Effector memory CD8-positive, alpha-beta T cell (primary cell): ENCODE data around the gene VHLL.
"Not testable (repeated sequence)": the region's sequence is repeated elsewhere in the genome, so short reads cannot be mapped to it uniquely, and the experiment has no call there.

Source experiments
- ATAC-seq: fragments of 150-1000 bp; cut with Tn5 transposase; replicated peaks from 2 replicates; pipeline ENCODE4 v1.10.0; 2021; ENCODE audit warnings: mild to moderate bottlenecking, moderate library complexity
- DNase-seq, 3 experiments: peaks; one replicate each; pipeline ENCODE4 v3.0.0; 2021
- H3K27ac Mint-ChIP-seq, 2 donors: one replicate each; pipeline ENCODE4 v1.8.0; 2022; ENCODE audit warnings: mild to moderate bottlenecking in 2 of 2, mixed read lengths in 2 of 2, moderate library complexity in 2 of 2
- H3K27me3 Mint-ChIP-seq, 2 donors: one replicate each; pipeline ENCODE4 v1.8.0; 2022; ENCODE audit warnings: mixed read lengths in 2 of 2
- H3K36me3 Mint-ChIP-seq: one replicate; pipeline ENCODE4 v1.8.0; 2022; ENCODE audit warnings: mild to moderate bottlenecking, moderate library complexity, mixed read lengths; ENCODE audit not compliant: insufficient read depth
- H3K4me1 Mint-ChIP-seq, 2 donors: one replicate each; pipeline ENCODE4 v1.8.0; 2022; ENCODE audit warnings: low read depth in 2 of 2, mixed read lengths in 2 of 2
- H3K4me3 Mint-ChIP-seq, 2 donors: one replicate each; pipeline ENCODE4 v1.8.0; 2022; ENCODE audit warnings: mild to moderate bottlenecking in 2 of 2, mixed read lengths in 2 of 2, moderate library complexity in 2 of 2
- H3K9me3 Mint-ChIP-seq, 2 donors: one replicate each; pipeline ENCODE4 v1.8.0; 2022; ENCODE audit warnings: mixed read lengths in 2 of 2
- total RNA-seq, 9 experiments: gene quantifications; one replicate each; lab custom pipeline; 2026; lab: John Stamatoyannopoulos, UW

The VHLL gene
- 0 to 0.39 (median 0) reads per million in 9 experiments for total RNA-seq

DNA sequence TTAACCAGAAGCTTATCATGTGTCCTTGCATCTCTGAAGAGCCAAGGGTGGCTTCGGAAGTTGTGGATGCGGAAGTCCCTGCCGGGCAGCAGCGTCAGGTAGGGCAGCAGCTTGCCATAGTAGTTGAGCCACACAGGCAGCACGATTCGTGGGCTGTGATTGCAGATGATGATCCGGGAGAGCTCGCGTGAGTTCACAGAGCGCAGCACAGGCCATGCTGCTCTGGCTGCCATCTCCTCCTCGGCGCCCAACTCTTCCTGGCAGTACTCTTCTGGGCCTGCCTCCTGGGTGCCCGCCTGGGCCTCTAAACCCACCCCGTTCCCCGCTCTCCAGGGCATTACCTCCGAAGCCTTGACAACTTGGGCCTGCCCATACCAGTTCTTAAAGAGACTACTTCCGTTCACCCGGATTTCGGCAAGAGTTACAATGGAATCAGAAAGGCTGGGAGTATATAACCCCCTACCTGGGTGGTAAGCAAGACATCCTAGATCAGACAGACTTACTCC, at the start of gene VHLL:
VHLL (minus strand) TSS at position 456 of the 506 bp plus-strand sequence; CDS start at position 338, 118 bp downstream.
- Mint-ChIP-seq H3K4me1 (peaks cover 12% of the 10 kb centered on the region in 2 donors), H3K4me3 (no peak within 1 kb of the TSS), H3K9me3 (no peaks in the 10 kb centered on the region), H3K27ac (no peak within 1 kb of the TSS), H3K36me3 (peaks cover 7% of the 10 kb centered on the region), H3K27me3 (no peaks in the 10 kb centered on the region)
- ATAC-seq (no peak), DNase-seq (no peak)

DNA sequence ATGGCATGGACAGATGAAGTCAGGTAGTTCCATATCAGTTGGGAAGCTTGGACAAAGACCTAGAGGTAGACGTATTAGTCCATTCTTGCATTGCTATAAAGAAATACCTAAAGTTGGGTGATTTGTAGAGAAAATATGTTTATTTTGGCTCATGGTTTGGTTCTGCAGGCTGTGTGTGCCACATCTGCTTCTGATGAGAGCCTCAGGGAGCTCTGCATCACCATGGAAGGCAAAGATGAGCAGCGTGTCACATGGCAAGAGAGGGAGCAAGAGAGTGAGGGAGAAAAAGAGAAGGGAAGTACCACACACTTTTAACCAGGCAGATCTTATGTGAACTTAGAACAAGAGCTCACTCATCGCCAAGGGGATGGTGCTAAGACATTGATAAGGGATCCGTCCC, 48.2 kb upstream of the VHLL start:
- no peaks in the 10 kb centered on the region for H3K36me3 Mint-ChIP-seq
- no peaks in the 10 kb centered on the region for H3K4me1 Mint-ChIP-seq
- DNase-seq: no peak
- peaks cover 11 to 37% of the 10 kb centered on the region in 2 donors for H3K27me3 Mint-ChIP-seq
- no peak for ATAC-seq
- no peak overlapping the region for H3K4me3 Mint-ChIP-seq
- no peak overlapping the region for H3K27ac Mint-ChIP-seq
- no peaks in the 10 kb centered on the region for H3K9me3 Mint-ChIP-seq

DNA sequence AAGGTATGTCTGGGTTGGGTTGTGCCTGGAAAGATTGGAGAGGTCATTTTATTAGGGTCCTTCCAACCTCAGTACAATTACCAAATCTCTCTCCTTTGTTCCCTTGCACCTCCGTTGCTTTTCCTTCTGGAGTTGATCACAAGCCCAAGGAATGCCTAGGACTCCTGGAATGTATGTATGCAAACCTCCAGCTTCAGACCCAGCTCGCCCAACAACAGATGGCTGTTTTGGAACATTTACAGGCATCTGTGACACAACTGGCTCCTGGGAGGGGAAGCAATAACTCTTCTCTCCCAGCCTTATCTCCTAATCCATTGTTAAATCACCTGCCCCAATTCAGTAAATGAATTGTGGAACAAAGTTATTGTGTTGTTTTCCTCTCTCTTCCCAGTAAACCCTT, 47.5 kb upstream of the VHLL start:
- ATAC-seq: no peak
- no peak for DNase-seq
- H3K27ac Mint-ChIP-seq: no peak overlapping the region
- no peaks in the 10 kb centered on the region for H3K36me3 Mint-ChIP-seq
- peaks cover 11 to 37% of the 10 kb centered on the region in 2 donors for H3K27me3 Mint-ChIP-seq
- H3K4me3 Mint-ChIP-seq: no peak overlapping the region
- no peaks in the 10 kb centered on the region for H3K9me3 Mint-ChIP-seq
- H3K4me1 Mint-ChIP-seq: no peaks in the 10 kb centered on the region

DNA sequence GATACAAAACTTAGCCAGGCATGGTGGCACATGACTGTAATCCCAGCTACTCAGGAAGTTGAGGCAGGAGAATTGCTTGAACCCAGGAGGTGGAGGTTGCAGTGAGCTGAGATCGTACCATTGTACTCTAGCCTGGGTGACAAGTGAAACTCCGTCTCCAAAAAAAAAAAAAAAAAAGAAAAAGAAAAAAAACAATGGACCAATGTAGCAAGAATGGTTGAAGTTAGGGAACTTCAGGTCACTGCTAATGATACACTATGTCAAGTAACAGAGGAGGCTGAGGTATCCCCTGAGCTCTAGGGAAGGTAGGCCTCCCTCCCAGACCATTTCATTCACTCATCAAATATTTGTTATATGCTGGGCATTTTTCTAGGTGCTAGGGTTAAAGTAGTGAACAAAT, 46.9 kb upstream of the VHLL start:
- H3K4me1 Mint-ChIP-seq, H3K9me3 Mint-ChIP-seq, DNase-seq, H3K4me3 Mint-ChIP-seq, ATAC-seq, H3K27ac Mint-ChIP-seq, H3K36me3 Mint-ChIP-seq: not testable (repeated sequence)
- peaks cover 11 to 37% of the 10 kb centered on the region in 2 donors for H3K27me3 Mint-ChIP-seq

DNA sequence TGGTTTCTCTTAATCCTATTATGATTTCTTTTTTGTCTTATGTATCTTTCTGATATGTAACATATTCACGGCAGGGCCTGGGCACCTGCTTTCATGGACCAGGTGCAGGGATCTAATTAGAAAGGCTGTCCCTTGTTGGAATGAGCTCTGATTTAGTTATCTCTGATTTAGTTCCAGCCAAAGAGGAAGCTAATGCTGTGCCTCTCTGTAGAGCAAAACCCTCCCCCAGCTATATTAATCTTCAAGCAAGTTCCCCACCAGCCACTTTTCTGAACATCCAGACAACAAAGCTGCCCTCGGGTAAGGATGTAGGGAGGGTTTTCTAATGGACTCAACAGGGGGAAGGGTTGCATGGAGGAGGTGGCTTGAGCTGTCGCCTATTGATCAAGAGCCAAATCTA, 45.3 kb upstream of the VHLL start:
- H3K4me3 Mint-ChIP-seq: no peak overlapping the region
- DNase-seq (no peak), ATAC-seq (no peak)
- H3K27me3 Mint-ChIP-seq: peaks cover 11 to 31% of the 10 kb centered on the region in 2 donors
- H3K4me1 Mint-ChIP-seq: no peaks in the 10 kb centered on the region
- H3K36me3 Mint-ChIP-seq: no peaks in the 10 kb centered on the region
- H3K27ac Mint-ChIP-seq: no peak overlapping the region
- H3K9me3 Mint-ChIP-seq: no peaks in the 10 kb centered on the region

DNA sequence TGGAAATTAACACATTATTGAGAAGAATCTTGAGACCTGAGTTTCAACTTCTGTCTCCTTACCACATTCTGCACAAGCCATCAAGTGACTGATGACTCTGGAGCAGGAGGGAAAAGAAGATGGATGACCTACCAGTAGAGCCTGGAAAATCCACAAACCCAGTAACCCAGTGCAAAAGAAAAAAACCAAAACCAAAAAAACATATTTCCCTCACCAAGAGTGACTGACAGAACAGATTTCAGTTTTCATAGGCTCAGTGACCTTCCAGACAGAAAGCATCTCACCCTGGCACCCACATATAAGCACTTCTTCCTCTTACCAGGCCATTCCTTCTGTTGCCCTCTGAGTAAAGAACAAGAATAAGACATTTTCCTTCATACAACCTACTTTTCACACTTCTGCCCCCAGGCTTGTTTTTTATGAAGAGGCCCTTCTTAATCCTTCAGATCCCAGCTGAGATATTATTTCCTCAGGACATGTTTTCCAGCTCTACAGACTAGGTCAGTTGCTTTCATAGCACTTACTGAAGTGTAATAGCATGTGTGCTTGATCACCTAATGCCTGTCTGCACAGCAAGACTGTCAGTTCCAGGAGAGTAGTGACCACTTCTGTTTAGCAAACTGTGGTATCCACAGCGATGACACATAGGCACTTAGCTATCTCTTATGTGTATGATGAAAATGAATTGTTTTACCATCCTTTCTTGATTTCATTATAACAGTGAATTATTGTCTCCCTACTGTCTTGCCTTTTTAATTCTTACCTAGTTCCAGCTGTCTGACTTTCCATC, 43.3 kb upstream of the VHLL start:
- Mint-ChIP-seq H3K9me3 (no peaks in the 10 kb centered on the region), H3K27me3 (peaks cover 9 to 28% of the 10 kb centered on the region in 2 donors), H3K36me3 (peaks cover 11% of the 10 kb centered on the region), H3K4me3 (no peak overlapping the region), H3K27ac (no peak overlapping the region), H3K4me1 (peaks cover 3 to 12% of the 10 kb centered on the region in 2 donors)
- ATAC-seq: no peak
- no peak for DNase-seq

DNA sequence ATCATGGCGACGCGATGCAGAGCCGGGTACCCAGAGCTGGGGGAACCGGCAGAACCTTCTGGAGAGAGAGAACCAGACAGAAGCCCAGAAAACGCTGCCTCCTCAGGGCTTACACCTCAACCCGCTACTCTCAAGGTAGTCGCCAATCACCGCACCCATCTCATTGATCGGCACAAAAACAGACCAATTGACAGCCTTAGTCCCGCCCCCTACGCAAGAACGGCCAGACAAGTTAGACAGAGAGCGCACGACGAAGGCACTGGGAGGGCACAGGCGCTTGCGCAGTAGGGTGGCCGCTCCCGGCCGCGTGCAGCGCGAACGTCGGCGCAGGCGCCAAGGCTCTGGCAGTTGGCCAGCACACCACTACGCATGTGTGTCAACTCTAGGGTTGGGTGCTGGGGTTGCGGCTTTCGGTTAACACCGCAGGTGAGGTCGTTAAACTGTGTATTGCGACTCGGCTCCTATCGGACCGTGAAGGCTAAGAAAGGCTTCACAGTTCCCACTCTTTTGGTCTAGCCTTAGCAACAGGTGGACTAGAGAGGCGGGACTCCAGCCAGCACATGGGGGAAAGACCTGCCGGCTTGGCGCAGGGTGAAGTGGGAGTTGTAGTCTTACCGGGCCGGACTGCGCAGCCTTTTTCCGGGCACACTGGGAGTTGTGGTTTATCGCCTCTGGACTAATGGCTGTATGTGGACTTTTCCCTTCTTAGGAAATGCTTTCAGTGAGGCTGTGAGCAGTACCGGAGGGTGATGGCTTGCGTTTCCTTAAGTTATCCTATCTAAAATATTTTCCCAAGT, 39.3 kb upstream of the VHLL start, which contains the start of the genes CCT3 and TSACC:
CCT3 (minus strand) TSS at position 113 of the 797 bp plus-strand sequence; CDS start at position 5, 108 bp downstream.
TSACC (plus strand) TSS at position 347 of the 797 bp plus-strand sequence. CDS start 1,232 bp downstream, outside the sequence.
- no peaks in the 10 kb centered on the region for H3K27me3 Mint-ChIP-seq
- peak within 1 kb of the TSS; percentile 90 to 93 for H3K27ac Mint-ChIP-seq
- ATAC-seq (peak; percentile 91), DNase-seq (peak; percentile 99 to 100 (median 99))
- peaks cover 28 to 30% of the 10 kb centered on the region in 2 donors for H3K4me1 Mint-ChIP-seq
- H3K4me3 Mint-ChIP-seq: peak within 1 kb of the TSS; percentile 93 to 95
- H3K9me3 Mint-ChIP-seq: no peaks in the 10 kb centered on the region
- peaks cover 28% of the 10 kb centered on the region for H3K36me3 Mint-ChIP-seq

DNA sequence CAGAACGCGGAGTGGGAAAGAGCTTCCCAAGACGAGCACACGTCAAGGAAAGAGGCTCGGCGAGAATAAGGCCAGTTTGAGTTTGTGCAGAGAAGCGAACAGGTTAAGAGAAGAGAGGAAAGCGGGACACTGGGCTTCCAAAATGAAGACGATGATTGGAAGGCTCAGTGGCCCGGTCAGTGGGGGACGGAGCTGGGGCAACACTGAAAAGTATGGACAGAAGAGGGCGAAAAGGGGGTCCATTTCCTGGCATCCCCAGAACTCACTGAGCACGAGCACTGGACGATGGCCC, 38.7 kb upstream of the VHLL start:
- Mint-ChIP-seq H3K36me3 (peaks cover 34% of the 10 kb centered on the region), H3K9me3 (no peaks in the 10 kb centered on the region), H3K4me1 (peaks cover 28 to 30% of the 10 kb centered on the region in 2 donors), H3K4me3 (peak overlapping the region; percentile 93 to 95), H3K27ac (peak overlapping the region; percentile 90 to 93), H3K27me3 (no peaks in the 10 kb centered on the region)
- ATAC-seq: no peak
- DNase-seq: no peak

DNA sequence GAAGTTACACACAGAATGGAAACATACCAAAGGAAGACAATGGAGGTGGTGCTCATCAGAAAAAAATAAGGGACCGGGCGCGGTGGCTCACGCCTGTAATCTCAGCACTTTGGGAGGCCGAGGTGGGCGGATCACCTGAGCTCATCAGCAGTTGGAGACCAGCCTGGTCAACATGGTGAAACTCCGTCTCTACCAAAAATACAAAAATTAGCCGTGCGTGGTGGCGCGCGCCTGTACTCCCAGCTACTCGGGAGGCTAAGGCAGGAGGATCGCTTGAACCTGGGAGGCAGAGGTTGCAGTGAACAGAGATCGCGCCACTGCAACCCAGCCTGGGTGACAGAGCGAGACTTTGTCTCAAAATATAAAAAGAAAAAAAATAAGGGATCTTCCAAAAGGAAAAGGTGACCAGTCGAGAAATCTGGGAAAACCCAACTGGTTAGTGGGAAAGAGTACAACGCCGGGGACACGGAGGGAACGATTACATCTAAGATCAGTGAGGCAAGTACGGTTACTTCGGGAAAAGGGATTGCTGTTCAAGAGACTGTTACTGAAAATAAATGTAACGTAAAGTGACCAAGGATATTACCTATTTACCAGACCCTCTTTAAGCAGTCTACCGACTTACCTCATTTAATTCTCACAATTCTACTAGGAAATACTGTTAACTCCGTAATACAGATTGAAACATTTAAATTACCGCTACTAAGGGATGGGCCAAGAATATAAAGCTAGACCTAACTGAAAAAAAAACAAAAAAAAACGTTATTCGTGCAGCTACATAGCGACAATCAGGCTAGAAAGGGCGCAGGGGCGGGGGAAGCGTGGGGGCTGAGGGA, 38.2 kb upstream of the VHLL start:
- peaks cover 39% of the 10 kb centered on the region for H3K36me3 Mint-ChIP-seq
- DNase-seq (no peak), ATAC-seq (no peak)
- no peaks in the 10 kb centered on the region for H3K9me3 Mint-ChIP-seq
- peaks cover 28 to 30% of the 10 kb centered on the region in 2 donors for H3K4me1 Mint-ChIP-seq
- H3K27me3 Mint-ChIP-seq: no peaks in the 10 kb centered on the region
- peak overlapping the region; percentile 93 to 95 for H3K4me3 Mint-ChIP-seq
- peak overlapping the region; percentile 90 to 93 for H3K27ac Mint-ChIP-seq

DNA sequence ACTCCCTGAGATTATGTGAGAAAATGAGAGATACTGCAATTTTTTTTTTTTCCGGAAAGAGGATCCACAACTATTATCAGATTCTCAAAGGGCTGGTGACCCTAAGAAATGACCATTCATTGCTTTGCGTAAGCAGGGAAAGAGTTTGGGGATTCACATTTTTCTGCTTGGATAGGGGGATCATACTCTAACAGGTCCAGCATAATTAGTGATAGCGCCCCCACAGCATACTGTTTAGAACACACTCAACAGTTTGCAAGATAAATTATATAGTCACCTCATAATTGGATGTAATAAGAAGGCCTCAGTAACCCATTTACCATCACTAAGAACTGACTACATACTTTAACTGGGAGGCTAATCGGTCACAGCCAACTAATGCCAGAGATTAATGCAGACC, 37.1 kb upstream of the VHLL start:
- H3K4me3 Mint-ChIP-seq: peak overlapping the region; percentile 93 to 95
- H3K9me3 Mint-ChIP-seq: no peaks in the 10 kb centered on the region
- no peak for ATAC-seq
- peaks cover 28 to 30% of the 10 kb centered on the region in 2 donors for H3K4me1 Mint-ChIP-seq
- H3K27me3 Mint-ChIP-seq: no peaks in the 10 kb centered on the region
- peaks cover 50% of the 10 kb centered on the region for H3K36me3 Mint-ChIP-seq
- no peak for DNase-seq
- H3K27ac Mint-ChIP-seq: peak overlapping the region in 1 of 2 donors; percentile 90

DNA sequence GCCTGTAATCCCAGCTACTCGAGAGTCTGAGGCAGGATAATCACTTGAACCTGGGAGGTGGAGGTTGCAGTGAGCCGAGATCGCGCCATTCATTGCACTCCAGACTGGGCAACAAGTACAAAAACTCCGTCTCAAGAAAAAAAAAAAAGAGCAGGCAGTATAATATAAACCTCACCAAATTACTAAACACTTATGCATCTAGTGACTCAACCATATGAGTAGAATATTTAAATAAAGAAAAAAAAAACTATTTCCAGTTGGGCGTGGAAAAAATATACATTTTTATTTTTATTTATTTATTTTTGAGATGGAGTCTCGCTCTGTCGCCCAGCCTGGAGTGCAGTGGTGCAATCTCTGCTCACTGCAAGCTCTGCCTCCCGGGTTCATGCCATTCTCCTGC, 24.1 kb upstream of the VHLL start:
- peaks cover 72% of the 10 kb centered on the region for H3K36me3 Mint-ChIP-seq
- H3K4me3 Mint-ChIP-seq, H3K9me3 Mint-ChIP-seq, H3K27me3 Mint-ChIP-seq, DNase-seq, H3K27ac Mint-ChIP-seq, ATAC-seq, H3K4me1 Mint-ChIP-seq: not testable (repeated sequence)

DNA sequence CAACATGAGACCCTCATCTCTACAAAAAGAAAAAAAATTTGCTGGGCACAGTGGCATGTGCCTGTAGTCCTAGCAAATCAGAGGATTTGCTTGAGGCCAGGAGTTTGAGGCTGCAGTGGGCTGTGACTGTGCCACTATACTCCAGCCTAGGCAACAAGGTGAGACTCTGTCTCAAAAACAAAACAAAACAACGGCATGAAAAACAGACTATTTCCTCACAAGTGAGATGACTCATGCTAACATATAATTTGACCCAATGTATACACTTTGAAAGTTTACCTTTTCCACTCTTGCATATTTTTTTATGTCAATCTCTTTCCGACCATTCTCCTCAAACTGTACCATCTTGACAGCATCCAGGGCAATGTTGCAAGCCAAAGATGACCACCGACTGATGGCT, 21.5 kb upstream of the VHLL start:
- DNase-seq (no peak), ATAC-seq (no peak)
- H3K4me1 Mint-ChIP-seq: no peaks in the 10 kb centered on the region
- peaks cover 86% of the 10 kb centered on the region for H3K36me3 Mint-ChIP-seq
- no peak overlapping the region for H3K27ac Mint-ChIP-seq
- no peaks in the 10 kb centered on the region for H3K9me3 Mint-ChIP-seq
- no peaks in the 10 kb centered on the region for H3K27me3 Mint-ChIP-seq
- H3K4me3 Mint-ChIP-seq: no peak overlapping the region

DNA sequence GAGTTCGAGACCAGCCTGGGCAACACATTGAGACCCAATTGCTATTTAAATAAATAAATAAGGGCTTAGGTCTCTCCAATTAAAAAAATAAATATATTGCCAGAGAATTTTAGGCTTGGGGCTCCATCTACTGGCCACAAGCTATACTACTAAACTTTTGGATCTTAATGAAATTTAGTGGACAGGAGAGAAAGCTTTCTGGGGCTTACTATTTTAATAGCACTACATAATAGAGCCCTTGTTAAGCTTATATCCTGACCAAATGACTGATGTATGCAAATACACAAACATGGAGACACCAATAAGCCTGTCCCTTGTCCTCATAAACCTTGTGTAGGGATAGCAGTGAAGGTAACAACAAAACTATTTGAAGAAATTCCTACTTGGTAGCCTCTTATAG, 20.6 kb upstream of the VHLL start:
- Mint-ChIP-seq H3K4me1 (no peaks in the 10 kb centered on the region), H3K36me3 (peaks cover 89% of the 10 kb centered on the region), H3K9me3 (no peaks in the 10 kb centered on the region), H3K4me3 (no peak overlapping the region), H3K27ac (no peak overlapping the region), H3K27me3 (no peaks in the 10 kb centered on the region)
- ATAC-seq (no peak), DNase-seq (peak in 2 of 3 experiments; percentile 17)
